ENCODE data around the gene KLHL40. TPM values are rescaled to one million over a fixed set of nuclear protein-coding genes. Genes with fewer than 3 reads are reported as not detected.

Gene KLHL40
- total RNA-seq, 2 experiments from 2014 or later, result not detected

DNA sequence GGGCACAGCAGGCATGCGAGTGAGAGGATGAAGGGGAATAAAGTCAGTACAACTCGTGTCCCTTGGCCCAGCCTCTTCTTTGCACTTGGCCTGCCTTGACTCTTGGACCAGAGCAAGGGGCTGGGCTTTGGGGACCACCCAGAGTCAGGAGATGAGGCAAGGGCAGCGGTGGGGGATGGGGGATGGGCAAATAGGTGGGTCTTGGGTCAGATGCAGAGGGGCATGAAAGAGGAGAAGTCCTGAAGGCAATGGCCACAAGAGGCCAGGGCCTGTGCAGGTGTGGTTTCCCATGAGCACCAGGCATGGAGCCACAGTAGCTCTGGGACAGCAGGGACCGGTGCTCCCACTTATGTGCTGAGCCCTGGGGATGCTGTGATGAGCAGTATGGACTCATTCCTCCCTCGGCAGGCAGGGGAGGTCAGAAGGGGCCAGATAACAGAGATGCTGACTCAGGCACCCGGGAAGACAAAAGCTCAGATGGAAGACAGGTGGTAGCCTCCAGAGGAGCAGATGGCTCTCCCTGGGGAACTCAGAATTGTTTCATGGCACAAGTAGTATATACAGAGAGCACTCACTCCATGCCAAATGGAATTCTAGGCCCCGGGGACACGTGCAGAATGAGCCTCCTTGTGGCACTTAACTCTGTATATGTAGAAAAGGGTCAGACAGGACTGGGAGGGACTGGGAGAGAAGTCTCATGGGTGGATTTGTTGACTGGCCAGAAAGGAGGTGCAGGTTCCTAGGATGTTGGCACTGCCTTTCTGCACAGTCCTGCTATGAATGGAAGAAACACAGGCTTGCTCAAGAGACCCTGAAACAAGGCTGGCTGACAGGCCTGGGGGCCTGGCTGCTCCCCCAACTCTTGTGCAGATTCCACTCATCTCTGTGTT lies 17.6 kb upstream of the KLHL40 start:
- H3K27me3 Mint-ChIP-seq, result no peaks in the 10 kb centered on the region
- CTCF ChIA-PET, result no interaction called here
- DNase-seq (peak; percentile 35), ATAC-seq (no peak)
- no peaks in the 10 kb centered on the region for H3K4me1 Mint-ChIP-seq
- no peak overlapping the region for H3K27ac Mint-ChIP-seq
- no peaks in the 10 kb centered on the region for H3K9me3 Mint-ChIP-seq (ENCODE audit: low read depth)
- H3K36me3 Mint-ChIP-seq, result no peaks in the 10 kb centered on the region
- H3K4me3 Mint-ChIP-seq, result no peak overlapping the region

DNA sequence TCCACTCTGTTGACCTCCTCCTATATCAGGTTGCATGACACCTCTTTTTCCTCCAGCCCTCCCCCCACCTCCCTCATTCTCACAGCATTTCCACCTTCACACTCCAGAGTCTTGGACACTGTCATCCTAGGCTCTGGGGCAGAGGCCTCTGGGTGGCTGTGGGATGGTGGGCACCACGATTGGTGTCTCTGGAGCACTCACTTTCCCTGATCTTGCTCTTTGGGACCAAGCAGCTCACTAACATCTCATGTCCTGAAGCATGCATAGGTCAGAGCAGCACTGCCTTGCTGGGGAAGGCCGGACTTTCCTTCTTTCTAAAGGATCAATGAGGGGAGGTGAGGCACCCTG lies 16.9 kb upstream of the KLHL40 start:
- no peaks in the 10 kb centered on the region for H3K27me3 Mint-ChIP-seq
- H3K9me3 Mint-ChIP-seq (ENCODE audit: low read depth), result no peaks in the 10 kb centered on the region
- DNase-seq (no peak), ATAC-seq (no peak)
- H3K27ac Mint-ChIP-seq, result no peak overlapping the region
- CTCF ChIA-PET, result no interaction called here
- H3K4me1 Mint-ChIP-seq, result no peaks in the 10 kb centered on the region
- no peak overlapping the region for H3K4me3 Mint-ChIP-seq
- H3K36me3 Mint-ChIP-seq, result no peaks in the 10 kb centered on the region

DNA sequence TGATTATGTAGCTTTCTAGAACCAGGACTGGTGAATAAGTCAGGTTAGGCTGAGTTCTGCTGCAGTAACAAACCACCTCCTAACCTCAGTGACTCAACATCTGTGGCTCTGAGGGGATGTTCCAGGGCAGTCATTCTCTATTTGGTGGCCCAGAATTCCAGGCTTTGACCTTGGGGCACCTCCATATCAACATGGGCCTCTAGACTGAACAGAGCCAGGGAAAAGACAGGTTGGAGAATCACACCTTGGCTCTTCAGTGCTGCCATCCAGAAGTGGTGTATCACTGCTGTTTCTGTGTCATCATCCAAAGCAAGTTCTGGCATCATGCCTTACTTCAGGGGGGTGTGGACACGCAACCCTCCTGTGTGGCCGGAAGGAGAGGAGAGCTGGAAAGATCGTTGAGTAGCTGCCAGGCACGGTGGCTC lies 16.5 kb upstream of the KLHL40 start:
- Mint-ChIP-seq H3K27ac (no peak overlapping the region), H3K9me3 (ENCODE audit: low read depth) (no peaks in the 10 kb centered on the region), H3K4me1 (no peaks in the 10 kb centered on the region), H3K27me3 (no peaks in the 10 kb centered on the region), H3K36me3 (no peaks in the 10 kb centered on the region), H3K4me3 (no peak overlapping the region)
- CTCF ChIA-PET, result no interaction called here
- DNase-seq (no peak), ATAC-seq (no peak)

DNA sequence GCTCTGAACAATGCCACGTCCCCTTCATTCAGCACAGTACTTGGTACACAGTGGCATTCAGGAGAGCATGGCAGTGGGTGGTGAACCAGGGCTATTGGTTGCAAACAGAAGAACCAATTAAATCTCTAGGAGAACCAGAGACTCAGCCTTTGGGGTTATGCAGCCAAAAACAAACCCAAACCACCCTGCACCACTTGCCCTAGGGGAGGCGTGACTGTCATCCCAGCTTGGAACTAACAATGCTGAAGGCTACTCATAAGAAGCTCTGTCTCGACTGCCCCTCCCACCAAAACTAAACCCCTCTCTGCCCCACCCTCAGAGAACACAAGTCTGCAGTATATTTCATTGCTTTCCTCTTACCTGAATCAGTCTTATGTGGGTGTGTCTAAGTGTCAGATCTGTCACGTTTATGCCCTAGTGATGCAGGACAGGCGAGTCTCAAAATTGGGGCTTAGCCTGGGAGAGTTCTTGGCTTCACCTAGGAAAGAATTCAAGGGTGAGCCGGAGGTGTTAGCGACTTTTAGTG lies 15.2 kb upstream of the KLHL40 start:
- no peak for ATAC-seq
- no peaks in the 10 kb centered on the region for H3K9me3 Mint-ChIP-seq (ENCODE audit: low read depth)

DNA sequence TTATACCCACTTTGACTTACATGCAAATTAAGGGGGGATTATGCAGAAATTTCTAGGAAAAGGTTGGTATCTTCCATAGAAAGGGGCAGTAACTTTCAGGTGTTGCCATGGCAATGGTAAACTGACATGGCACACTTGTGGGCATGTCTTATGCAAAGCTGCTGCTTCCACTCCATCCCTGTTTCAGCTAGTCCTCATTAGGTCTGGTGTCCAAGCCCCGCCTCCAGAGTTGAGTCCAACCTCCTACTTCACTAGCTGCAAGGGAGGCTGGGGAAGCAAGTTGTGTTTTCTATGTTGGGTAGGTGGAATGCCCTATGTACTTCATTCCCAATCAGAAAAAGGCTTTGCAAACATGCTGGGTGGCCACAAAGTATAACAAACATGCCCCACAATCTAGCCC lies 14.7 kb upstream of the KLHL40 start:
- Mint-ChIP-seq H3K4me3 (no peak overlapping the region), H3K4me1 (no peaks in the 10 kb centered on the region), H3K9me3 (ENCODE audit: low read depth) (no peaks in the 10 kb centered on the region), H3K27ac (no peak overlapping the region), H3K36me3 (no peaks in the 10 kb centered on the region), H3K27me3 (peaks cover 3% of the 10 kb centered on the region)
- ATAC-seq, result no peak
- DNase-seq, result no peak
- CTCF ChIA-PET, result no interaction called here

More for the DNA sequence above, 15.2 kb upstream of the KLHL40 start:
- Mint-ChIP-seq H3K27me3 (peaks cover 3% of the 10 kb centered on the region), H3K36me3 (no peaks in the 10 kb centered on the region), H3K4me1 (no peaks in the 10 kb centered on the region), H3K27ac (no peak overlapping the region), H3K4me3 (no peak overlapping the region)
- CTCF ChIA-PET, result no interaction called here
- DNase-seq, result no peak

DNA sequence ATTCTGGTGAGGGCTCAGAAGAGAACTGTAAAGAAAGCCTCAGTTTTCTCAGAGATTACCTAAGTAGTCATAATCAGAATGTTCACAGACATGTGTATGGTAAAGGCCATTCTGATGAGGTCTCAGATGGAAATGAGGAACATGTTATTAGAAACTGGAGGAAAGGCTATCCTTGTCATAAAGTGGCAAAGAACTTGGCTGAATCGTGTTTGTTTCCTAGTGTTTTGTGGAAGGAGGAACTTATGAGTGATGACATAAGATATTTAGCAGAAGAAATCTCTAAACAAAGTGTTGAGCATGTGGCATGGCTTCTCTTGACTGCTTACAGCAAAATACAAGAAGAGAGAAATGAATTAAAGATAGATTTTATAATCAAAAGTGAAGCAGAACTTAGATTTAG lies 12.8 kb upstream of the KLHL40 start:
- CTCF ChIA-PET, result no interaction called here
- DNase-seq, result no peak
- ATAC-seq, result no peak
- H3K4me3 Mint-ChIP-seq, result no peak overlapping the region
- H3K9me3 Mint-ChIP-seq (ENCODE audit: low read depth), result peaks cover 2% of the 10 kb centered on the region
- no peak overlapping the region for H3K27ac Mint-ChIP-seq
- no peaks in the 10 kb centered on the region for H3K36me3 Mint-ChIP-seq
- peaks cover 3% of the 10 kb centered on the region for H3K27me3 Mint-ChIP-seq
- H3K4me1 Mint-ChIP-seq, result no peaks in the 10 kb centered on the region

DNA sequence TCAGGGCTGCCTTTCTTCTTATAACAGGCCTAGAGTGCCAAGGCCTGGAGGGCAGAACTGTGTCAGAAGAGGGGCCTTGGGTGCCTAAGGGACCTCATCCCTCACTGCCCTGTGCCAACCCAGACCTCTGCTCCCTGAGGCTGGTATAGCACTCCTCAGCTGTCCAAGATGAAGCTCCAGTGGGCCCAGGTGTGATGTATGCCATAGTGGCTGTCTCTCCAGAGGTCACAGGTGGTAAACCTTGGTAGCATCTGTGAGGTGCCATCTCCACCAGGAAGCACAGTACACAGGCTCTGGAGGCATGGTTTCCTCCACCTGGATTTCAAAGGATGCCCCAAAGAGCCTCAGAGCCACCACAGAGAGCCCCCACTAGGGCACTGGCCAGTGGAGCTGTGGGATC lies 12.3 kb upstream of the KLHL40 start:
- no peak for DNase-seq

DNA sequence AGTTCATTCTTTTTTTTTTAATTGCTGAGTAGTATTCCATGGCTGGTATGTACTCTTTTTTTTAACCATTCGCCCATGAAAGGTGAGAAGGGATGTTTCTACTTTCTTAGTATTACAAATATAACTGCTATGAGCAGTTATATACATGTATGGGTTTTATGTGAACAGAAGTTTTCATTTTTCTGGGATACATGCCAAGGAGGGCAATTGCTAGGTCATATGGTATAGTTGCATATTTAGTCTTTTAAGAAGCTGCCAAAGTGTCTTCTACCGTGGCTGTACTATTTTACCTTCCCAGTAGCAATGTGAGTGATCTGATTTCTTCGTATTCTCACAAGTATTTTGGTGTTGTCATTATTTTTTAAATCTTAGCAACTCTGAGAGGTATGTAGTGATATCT lies 11.2 kb upstream of the KLHL40 start:
- CTCF ChIA-PET, result no interaction called here
- Mint-ChIP-seq H3K36me3 (no peaks in the 10 kb centered on the region), H3K4me3 (no peak overlapping the region), H3K4me1 (peaks cover 10% of the 10 kb centered on the region), H3K9me3 (ENCODE audit: low read depth) (peaks cover 8% of the 10 kb centered on the region), H3K27me3 (peaks cover 9% of the 10 kb centered on the region), H3K27ac (no peak overlapping the region)
- ATAC-seq, result no peak
- DNase-seq, result no peak

More for the DNA sequence above, 12.3 kb upstream of the KLHL40 start:
- no peak for ATAC-seq
- Mint-ChIP-seq H3K9me3 (ENCODE audit: low read depth) (peaks cover 8% of the 10 kb centered on the region), H3K4me3 (no peak overlapping the region), H3K4me1 (no peaks in the 10 kb centered on the region), H3K36me3 (no peaks in the 10 kb centered on the region), H3K27me3 (peaks cover 6% of the 10 kb centered on the region), H3K27ac (no peak overlapping the region)
- CTCF ChIA-PET, result no interaction called here

DNA sequence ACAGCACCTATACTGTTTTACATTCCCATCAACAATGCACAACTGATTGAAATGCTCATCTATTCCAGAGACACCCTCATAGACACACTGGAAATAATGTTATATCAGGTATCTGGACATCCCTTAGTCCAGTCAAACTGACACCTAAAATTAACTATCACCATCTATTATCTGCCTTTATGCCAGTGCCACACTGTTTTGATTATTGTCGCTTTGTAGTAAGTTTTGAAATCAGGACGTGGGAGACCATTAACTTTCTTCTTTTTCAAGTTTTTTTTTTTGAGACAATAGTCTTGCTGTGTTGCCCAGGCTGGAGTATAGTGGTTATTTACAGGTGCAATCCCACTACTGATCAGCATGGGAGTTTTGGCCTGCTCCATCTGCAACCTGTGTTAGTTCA lies 9.4 kb upstream of the KLHL40 start:
- peaks cover 9% of the 10 kb centered on the region for H3K27me3 Mint-ChIP-seq

DNA sequence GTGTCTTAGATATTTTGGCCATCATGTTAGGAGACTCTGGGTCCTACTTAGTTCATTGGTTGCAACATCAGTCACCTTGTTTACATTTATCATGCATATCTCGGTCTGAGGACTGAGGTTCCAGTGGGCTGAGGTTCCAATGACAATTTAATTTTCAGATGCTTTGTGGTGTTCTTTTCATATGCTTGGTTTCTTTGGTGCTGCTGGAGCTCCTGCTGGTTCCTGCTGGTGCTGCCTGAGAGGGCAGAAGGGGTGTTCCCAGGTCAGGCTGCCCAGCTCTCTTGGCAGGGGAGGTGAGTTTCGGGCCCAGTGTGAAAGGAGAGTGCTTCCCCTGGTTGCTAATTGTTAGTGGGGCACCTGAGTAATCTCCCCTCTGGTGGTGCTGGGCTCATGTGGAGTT lies 6.9 kb upstream of the KLHL40 start:
- CTCF ChIA-PET, result no interaction called here

More for the DNA sequence above, 9.4 kb upstream of the KLHL40 start:
- peaks cover 10% of the 10 kb centered on the region for H3K4me1 Mint-ChIP-seq
- no peak overlapping the region for H3K27ac Mint-ChIP-seq
- no peaks in the 10 kb centered on the region for H3K36me3 Mint-ChIP-seq
- H3K4me3 Mint-ChIP-seq, result no peak overlapping the region
- ATAC-seq (no peak), DNase-seq (no peak)
- peaks cover 8% of the 10 kb centered on the region for H3K9me3 Mint-ChIP-seq (ENCODE audit: low read depth)
- CTCF ChIA-PET, result no interaction called here

DNA sequence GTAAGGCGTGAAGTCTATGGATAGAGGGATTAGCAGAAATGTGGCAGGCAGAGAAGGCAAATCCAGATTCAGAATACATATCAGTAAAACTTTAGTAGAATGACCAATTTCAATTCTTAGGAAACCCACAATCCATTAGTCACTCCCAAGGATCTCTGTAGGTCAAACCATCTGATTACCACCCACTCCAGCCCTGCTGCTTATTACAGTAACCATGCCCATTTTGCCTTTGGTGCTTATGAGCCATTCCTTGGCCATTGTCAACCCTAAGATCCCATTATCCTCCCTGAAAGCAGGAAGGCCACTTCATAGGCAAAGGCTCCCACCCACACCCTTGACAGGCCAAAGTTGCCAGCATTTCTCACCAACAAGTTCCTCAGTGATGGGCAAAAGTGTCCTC lies 5.1 kb upstream of the KLHL40 start:
- Mint-ChIP-seq H3K4me3 (no peak overlapping the region), H3K36me3 (no peaks in the 10 kb centered on the region)

More for the DNA sequence above, 6.9 kb upstream of the KLHL40 start:
- Mint-ChIP-seq H3K27ac (no peak overlapping the region), H3K4me1 (peaks cover 11% of the 10 kb centered on the region), H3K4me3 (no peak overlapping the region), H3K27me3 (peaks cover 21% of the 10 kb centered on the region), H3K9me3 (ENCODE audit: low read depth) (peaks cover 8% of the 10 kb centered on the region), H3K36me3 (no peaks in the 10 kb centered on the region)
- ATAC-seq (no peak), DNase-seq (peak; percentile 60)

DNA sequence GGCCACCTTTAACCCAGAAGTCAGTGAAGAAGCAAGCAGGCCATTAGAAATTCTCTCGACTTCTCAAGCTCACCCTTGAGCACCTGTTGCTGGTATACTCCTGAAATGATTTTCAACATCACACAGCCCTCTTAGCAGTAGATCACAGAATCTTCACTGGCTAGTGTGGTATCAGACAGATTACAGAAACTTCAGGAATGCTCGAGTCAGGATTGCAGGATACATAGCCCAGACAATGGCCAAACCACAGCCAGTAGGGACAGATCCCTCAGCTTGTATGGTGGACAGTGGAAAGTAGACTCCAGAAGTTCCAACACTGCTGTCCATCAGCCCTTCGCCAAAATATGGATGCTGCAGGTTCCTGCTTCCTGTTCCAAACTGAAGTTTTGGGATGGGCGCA lies 4.5 kb upstream of the KLHL40 start:
- CTCF ChIA-PET, result no interaction called here

More for the DNA sequence above, 5.1 kb upstream of the KLHL40 start:
- no peak for DNase-seq
- Mint-ChIP-seq H3K9me3 (ENCODE audit: low read depth) (peaks cover 8% of the 10 kb centered on the region), H3K27me3 (peaks cover 24% of the 10 kb centered on the region), H3K4me1 (peaks cover 13% of the 10 kb centered on the region), H3K27ac (no peak overlapping the region)
- CTCF ChIA-PET, result no interaction called here
- ATAC-seq, result no peak

DNA sequence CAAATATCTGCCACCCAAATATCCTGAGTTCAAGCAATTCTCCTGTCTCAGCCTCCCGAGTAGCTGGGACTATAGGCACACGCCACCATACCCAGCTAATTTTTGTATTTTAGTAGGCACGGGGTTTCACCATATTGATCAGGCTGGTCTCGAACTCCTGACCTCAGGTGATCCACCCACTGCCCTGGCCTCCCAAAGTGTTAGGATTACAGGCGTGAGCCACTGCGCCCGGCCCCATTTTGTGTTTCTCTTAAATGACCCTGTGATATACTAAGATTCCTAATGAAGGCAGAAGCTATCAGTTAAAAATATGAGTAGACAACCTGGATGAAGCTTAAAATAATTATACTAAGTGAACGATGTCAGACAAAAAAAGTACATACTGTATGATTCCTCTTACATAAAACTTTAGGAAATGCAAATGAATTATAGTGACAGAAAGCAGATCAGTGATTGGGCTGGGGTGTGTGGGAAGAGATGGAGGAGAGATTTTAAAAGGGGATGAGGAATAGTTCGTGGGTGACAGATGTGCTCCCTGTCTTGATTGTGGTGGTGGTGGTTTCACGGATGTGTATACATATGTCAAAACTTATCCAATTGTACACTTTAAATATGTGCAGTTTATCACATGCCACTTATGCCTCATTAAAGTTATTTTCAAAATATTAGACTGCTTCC lies 3.8 kb upstream of the KLHL40 start:
- ATAC-seq, result no peak
- DNase-seq, result no peak
- CTCF ChIA-PET, result no interaction called here
- H3K4me3 Mint-ChIP-seq, result no peak overlapping the region
- peaks cover 6% of the 10 kb centered on the region for H3K9me3 Mint-ChIP-seq (ENCODE audit: low read depth)
- no peaks in the 10 kb centered on the region for H3K36me3 Mint-ChIP-seq
- peaks cover 34% of the 10 kb centered on the region for H3K27me3 Mint-ChIP-seq
- H3K4me1 Mint-ChIP-seq, result peaks cover 16% of the 10 kb centered on the region
- no peak overlapping the region for H3K27ac Mint-ChIP-seq

More for the DNA sequence above, 4.5 kb upstream of the KLHL40 start:
- Mint-ChIP-seq H3K27ac (no peak overlapping the region), H3K9me3 (ENCODE audit: low read depth) (peaks cover 7% of the 10 kb centered on the region), H3K4me3 (no peak overlapping the region), H3K36me3 (no peaks in the 10 kb centered on the region), H3K4me1 (peaks cover 14% of the 10 kb centered on the region), H3K27me3 (peaks cover 27% of the 10 kb centered on the region)
- ATAC-seq (no peak), DNase-seq (no peak)

Data from activated CD8-positive, alpha-beta memory T cell treated with anti-CD3 and anti-CD28 coated beads, Interleukin-2, amount 10 ng/mL, durations not matched to agents 7 days and 5 days (primary cell).